IPS-20b (cell line): ENCODE measurements around the gene IGFN1.
"Not testable (repeated sequence)": the region's sequence is repeated elsewhere in the genome, so short reads cannot be mapped to it uniquely, and the experiment has no call there.

ENCODE experiments used
- H3K27ac ChIP-seq: one replicate; pipeline ENCODE4 v1.5.1; 2013; ENCODE audit warnings: low read length
- H3K27me3 ChIP-seq: 2 replicates; pipeline ENCODE4 v1.6.1; 2013; ENCODE audit warnings: mild to moderate bottlenecking, low read length, inconsistent platforms; ENCODE audit not compliant: insufficient read depth
- H3K36me3 ChIP-seq: 2 replicates; pipeline ENCODE4 v1.6.1; 2013; ENCODE audit warnings: low read depth, mild to moderate bottlenecking, inconsistent platforms, low read length, moderate library complexity; ENCODE audit not compliant: insufficient read depth
- H3K4me1 ChIP-seq: 2 replicates; pipeline ENCODE4 v1.6.1; 2013; ENCODE audit warnings: mild to moderate bottlenecking, control low read depth, inconsistent platforms, low read length, moderate library complexity; ENCODE audit not compliant: insufficient read depth
- H3K4me3 ChIP-seq: 2 replicates; pipeline ENCODE4 v1.5.1; 2013; ENCODE audit warnings: mild to moderate bottlenecking, low read length, inconsistent platforms
- H3K9ac ChIP-seq: 2 replicates; pipeline ENCODE4 v1.6.1; 2013; ENCODE audit warnings: low read depth, mild to moderate bottlenecking, inconsistent platforms, low read length, moderate library complexity
- H3K9me3 ChIP-seq: 2 replicates; pipeline ENCODE4 v1.6.1; 2013; ENCODE audit warnings: mild to moderate bottlenecking, low read depth, low read length, inconsistent platforms; ENCODE audit not compliant: insufficient read depth

The IGFN1 gene

GRCh38 chr1:201254625-201255478 is 64.2 kb downstream of the IGFN1 start:
- H3K9me3 ChIP-seq, result no peaks in the 10 kb centered on the region
- H3K27ac ChIP-seq, result no peak overlapping the region
- H3K4me3 ChIP-seq, result no peak overlapping the region
- H3K9ac ChIP-seq, result no peak overlapping the region
- H3K36me3 ChIP-seq, result no peaks in the 10 kb centered on the region
- no peaks in the 10 kb centered on the region; the same call in 1 of the 2 replicates for H3K27me3 ChIP-seq
- no peaks in the 10 kb centered on the region for H3K4me1 ChIP-seq

- no peak overlapping the region for H3K27ac ChIP-seq
- no peaks in the 10 kb centered on the region for H3K4me1 ChIP-seq
- peaks cover 9% of the 10 kb centered on the region for H3K27me3 ChIP-seq
- no peaks in the 10 kb centered on the region for H3K36me3 ChIP-seq
- H3K9me3 ChIP-seq, result no peaks in the 10 kb centered on the region
- no peak overlapping the region for H3K4me3 ChIP-seq
- no peak overlapping the region for H3K9ac ChIP-seq
Measured at GRCh38 chr1:201255479-201256362, 65.1 kb downstream of the IGFN1 start.

GRCh38 chr1:201258132-201258531 is 67.5 kb downstream of the IGFN1 start:
- not testable (repeated sequence) for H3K4me3 ChIP-seq, H3K9ac ChIP-seq, H3K9me3 ChIP-seq, H3K36me3 ChIP-seq, H3K4me1 ChIP-seq, H3K27ac ChIP-seq
- peaks cover 20% of the 10 kb centered on the region for H3K27me3 ChIP-seq

GRCh38 chr1:201258763-201259230 is 68.2 kb downstream of the IGFN1 start:
- Histone ChIP-seq H3K9me3 (no peaks in the 10 kb centered on the region), H3K27me3 (peaks cover 20% of the 10 kb centered on the region), H3K9ac (no peak overlapping the region), H3K27ac (no peak overlapping the region), H3K36me3 (no peaks in the 10 kb centered on the region), H3K4me1 (no peaks in the 10 kb centered on the region), H3K4me3 (no peak overlapping the region)

GRCh38 chr1:201259476-201260235 is 69.0 kb downstream of the IGFN1 start:
- Histone ChIP-seq H3K27ac (no peak overlapping the region), H3K4me1 (no peaks in the 10 kb centered on the region), H3K4me3 (peak overlapping the region; percentile 67), H3K9me3 (no peaks in the 10 kb centered on the region), H3K36me3 (no peaks in the 10 kb centered on the region), H3K27me3 (peaks cover 20% of the 10 kb centered on the region), H3K9ac (peak overlapping the region; percentile 39; the same call in 1 of the 2 replicates)

- Histone ChIP-seq H3K27me3 (peaks cover 20% of the 10 kb centered on the region), H3K9ac (peak overlapping the region; percentile 39; the same call in 1 of the 2 replicates), H3K27ac (no peak overlapping the region), H3K4me1 (no peaks in the 10 kb centered on the region), H3K36me3 (no peaks in the 10 kb centered on the region), H3K9me3 (no peaks in the 10 kb centered on the region), H3K4me3 (peak overlapping the region; percentile 67)
Measured at GRCh38 chr1:201260236-201260590, 69.6 kb downstream of the IGFN1 start.

- Histone ChIP-seq H3K27ac (no peak overlapping the region), H3K9ac (no peak overlapping the region)
Measured at GRCh38 chr1:201260648-201261311, 70.2 kb downstream of the IGFN1 start.

GRCh38 chr1:201261771-201262547 is 71.3 kb downstream of the IGFN1 start:
- H3K4me1 ChIP-seq, result no peaks in the 10 kb centered on the region
- H3K9me3 ChIP-seq, result no peaks in the 10 kb centered on the region
- H3K9ac ChIP-seq, result no peak overlapping the region
- no peak overlapping the region for H3K27ac ChIP-seq
- no peak overlapping the region for H3K4me3 ChIP-seq
- H3K36me3 ChIP-seq, result no peaks in the 10 kb centered on the region
- H3K27me3 ChIP-seq, result peaks cover 20% of the 10 kb centered on the region

More at GRCh38 chr1:201260648-201261311, 70.2 kb downstream of the IGFN1 start:
- H3K4me3 ChIP-seq, result no peak overlapping the region
- no peaks in the 10 kb centered on the region for H3K36me3 ChIP-seq
- H3K9me3 ChIP-seq, result no peaks in the 10 kb centered on the region
- no peaks in the 10 kb centered on the region for H3K4me1 ChIP-seq
- H3K27me3 ChIP-seq, result peaks cover 20% of the 10 kb centered on the region

GRCh38 chr1:201262963-201263608 is 72.5 kb downstream of the IGFN1 start:
- no peaks in the 10 kb centered on the region for H3K36me3 ChIP-seq
- H3K9ac ChIP-seq, result no peak overlapping the region
- no peak overlapping the region for H3K27ac ChIP-seq
- H3K27me3 ChIP-seq, result peaks cover 20% of the 10 kb centered on the region
- no peaks in the 10 kb centered on the region for H3K4me1 ChIP-seq
- H3K4me3 ChIP-seq, result no peak overlapping the region
- H3K9me3 ChIP-seq, result no peaks in the 10 kb centered on the region

- Histone ChIP-seq H3K9me3 (no peaks in the 10 kb centered on the region), H3K4me1 (no peaks in the 10 kb centered on the region), H3K27me3 (peaks cover 20% of the 10 kb centered on the region), H3K9ac (no peak overlapping the region), H3K4me3 (no peak overlapping the region), H3K36me3 (no peaks in the 10 kb centered on the region), H3K27ac (no peak overlapping the region)
Measured at GRCh38 chr1:201264072-201264471, 73.4 kb downstream of the IGFN1 start.
